ENCODE measurements around the gene SYT3. TPM values are rescaled to one million over a fixed set of nuclear protein-coding genes. Genes with fewer than 3 reads are reported as not detected.

Gene SYT3
- total and polyA plus RNA-seq, 3 donors from 2014 or later = 2.5 to 5.5 (median 3.3) TPM

DNA sequence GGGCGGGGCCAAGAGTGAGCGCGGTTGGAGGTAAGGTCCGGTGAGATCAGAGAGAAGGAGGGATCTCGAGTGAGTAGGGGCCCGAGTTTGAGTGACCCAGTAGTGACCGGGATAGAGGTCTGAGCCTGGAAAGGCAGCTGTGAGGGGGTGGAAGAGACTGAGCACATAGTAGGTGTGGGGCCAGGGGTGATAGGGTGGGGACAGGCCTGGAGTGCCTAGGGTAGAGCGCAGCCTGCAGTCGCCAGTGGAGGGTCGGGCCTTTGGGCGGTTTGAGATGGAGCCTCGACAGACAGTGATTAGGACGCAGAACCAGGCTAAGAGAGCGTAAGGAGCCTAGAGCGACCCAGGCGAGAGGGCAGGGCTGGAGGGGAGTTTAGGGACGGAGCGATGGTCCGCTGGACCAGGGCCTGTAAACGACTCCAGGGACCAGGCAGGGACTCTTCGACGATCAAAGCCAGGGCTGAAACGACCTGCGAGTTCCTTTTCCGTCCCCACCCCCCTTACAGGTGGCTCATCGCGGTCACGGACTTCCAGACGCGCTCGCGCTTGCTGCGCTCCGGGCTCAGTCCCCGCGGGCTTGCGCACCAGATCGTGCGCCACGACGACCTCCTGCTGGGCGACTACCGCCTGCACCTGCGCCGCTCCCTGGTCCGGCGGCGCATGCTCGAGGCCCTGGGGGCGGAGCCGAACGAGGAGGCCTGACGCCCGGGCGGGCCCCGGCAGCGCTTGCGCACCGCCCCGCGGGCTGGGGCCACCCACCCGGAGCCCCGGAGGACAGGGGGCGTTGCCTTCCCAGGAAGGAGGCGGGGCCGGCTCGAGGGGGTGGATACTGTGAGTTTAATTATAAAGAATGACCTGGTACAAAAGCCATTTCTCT, 19.0 kb upstream of the SYT3 start:
- peak overlapping the region; percentile 60 to 79 for H3K27ac ChIP-seq
- H3K9me3 ChIP-seq = no peaks in the 10 kb centered on the region
- no peaks in the 10 kb centered on the region for H3K36me3 ChIP-seq (ENCODE audit: low read depth, missing control alignments)
- 1 to 2% methylated on average over 48 to 67 of the region's 67 CpGs for WGBS, 2 donors
- peak overlapping the region; percentile 32 to 50 for H3K4me3 ChIP-seq
- TF ChIP-seq, protein P1, sequence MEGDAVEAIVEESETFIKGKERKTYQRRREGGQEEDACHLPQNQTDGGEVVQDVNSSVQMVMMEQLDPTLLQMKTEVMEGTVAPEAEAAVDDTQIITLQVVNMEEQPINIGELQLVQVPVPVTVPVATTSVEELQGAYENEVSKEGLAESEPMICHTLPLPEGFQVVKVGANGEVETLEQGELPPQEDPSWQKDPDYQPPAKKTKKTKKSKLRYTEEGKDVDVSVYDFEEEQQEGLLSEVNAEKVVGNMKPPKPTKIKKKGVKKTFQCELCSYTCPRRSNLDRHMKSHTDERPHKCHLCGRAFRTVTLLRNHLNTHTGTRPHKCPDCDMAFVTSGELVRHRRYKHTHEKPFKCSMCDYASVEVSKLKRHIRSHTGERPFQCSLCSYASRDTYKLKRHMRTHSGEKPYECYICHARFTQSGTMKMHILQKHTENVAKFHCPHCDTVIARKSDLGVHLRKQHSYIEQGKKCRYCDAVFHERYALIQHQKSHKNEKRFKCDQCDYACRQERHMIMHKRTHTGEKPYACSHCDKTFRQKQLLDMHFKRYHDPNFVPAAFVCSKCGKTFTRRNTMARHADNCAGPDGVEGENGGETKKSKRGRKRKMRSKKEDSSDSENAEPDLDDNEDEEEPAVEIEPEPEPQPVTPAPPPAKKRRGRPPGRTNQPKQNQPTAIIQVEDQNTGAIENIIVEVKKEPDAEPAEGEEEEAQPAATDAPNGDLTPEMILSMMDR (IDR thresholded peaks at IDR 0.05) = no peak
- TF ChIP-seq POLR2A (IDR thresholded peaks at IDR 0.05) = no peak
- peaks cover 5% of the 10 kb centered on the region for H3K4me1 ChIP-seq
- peak; percentile 83 for DNase-seq
- no peaks in the 10 kb centered on the region for H3K27me3 ChIP-seq
- intact Hi-C loops (cut with DNase I; ENCODE audit: low total_unique reads) = no loop called here

DNA sequence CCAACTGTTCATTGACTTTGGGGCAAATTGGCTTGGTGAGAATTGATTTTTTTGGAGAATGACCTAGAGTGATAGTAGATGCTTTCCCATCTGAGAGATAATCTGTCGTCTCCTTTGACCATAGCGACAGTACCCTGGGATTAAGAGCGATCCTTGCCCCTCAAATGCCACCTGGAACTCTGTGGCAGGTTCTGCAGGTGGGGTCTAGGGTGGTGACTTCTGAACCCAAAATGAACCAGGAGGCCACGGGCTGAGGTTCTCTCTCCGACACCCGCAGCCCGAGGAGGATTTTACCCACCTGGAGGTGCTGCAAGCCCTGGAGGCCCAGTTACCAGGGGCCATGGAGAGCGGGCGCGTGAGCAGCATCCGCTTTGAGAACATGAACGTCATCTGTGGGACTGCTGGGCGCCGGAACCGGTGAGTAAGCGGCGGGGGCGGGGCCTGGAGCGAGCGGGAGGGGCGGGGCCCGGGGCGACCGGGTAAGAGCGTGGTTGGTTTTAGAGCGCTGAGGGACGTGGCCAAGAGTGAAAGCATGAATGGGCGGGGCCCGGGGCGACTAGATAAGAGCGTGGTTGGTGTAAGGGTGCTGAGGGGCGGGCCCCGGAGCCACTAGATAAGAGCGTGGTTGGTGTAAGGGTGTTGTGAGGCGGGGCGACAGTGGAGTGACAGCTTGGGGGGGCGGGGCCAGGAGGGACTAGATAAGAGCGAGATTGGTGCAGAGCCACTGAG, 18.2 kb upstream of the SYT3 start:
- WGBS, 2 donors = 1 to 3% methylated on average over 38 of the region's 38 CpGs
- intact Hi-C loops (cut with DNase I; ENCODE audit: low total_unique reads) = no loop called here
- H3K27ac ChIP-seq = peak overlapping the region in 1 of 2 donors; percentile 79
- H3K36me3 ChIP-seq (ENCODE audit: low read depth, missing control alignments) = no peaks in the 10 kb centered on the region
- TF ChIP-seq POLR2A (IDR thresholded peaks at IDR 0.05) = no peak
- TF ChIP-seq, protein P1 (IDR thresholded peaks at IDR 0.05) = no peak
- no peaks in the 10 kb centered on the region for H3K27me3 ChIP-seq
- peaks cover 5% of the 10 kb centered on the region for H3K4me1 ChIP-seq
- peak; percentile 99 for DNase-seq
- H3K9me3 ChIP-seq = no peaks in the 10 kb centered on the region
- H3K4me3 ChIP-seq = peak overlapping the region; percentile 32 to 50

DNA sequence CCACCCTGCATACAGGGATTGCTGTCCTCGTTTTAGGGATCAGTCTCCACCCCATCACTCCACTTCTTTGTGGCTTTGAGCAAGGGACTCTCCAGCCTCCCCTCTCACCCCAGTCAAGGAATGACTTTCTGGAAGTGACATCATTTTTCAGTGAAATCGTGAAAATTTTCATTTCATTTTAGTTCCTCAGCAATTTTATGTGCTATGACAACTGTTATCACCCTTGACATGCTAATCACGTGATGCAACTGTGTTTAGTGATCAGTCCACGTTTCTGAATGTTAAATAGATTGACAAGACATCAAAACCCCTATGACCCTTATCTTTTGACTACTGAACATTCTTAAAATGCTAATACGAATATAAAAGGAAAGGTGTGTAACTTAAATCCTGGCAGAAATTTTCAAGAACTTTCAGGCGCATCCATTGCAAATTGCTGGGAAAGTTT, 17.6 kb upstream of the SYT3 start:
- Histone ChIP-seq H3K27me3 (no peaks in the 10 kb centered on the region), H3K27ac (no peak overlapping the region), H3K4me1 (peaks cover 5% of the 10 kb centered on the region), H3K4me3 (peak overlapping the region in 1 of 2 donors; percentile 50), H3K9me3 (no peaks in the 10 kb centered on the region), H3K36me3 (ENCODE audit: low read depth, missing control alignments) (no peaks in the 10 kb centered on the region)
- DNase-seq = no peak
- TF ChIP-seq, protein P1 (IDR thresholded peaks at IDR 0.05) = no peak
- TF ChIP-seq POLR2A (IDR thresholded peaks at IDR 0.05) = no peak
- intact Hi-C loops (cut with DNase I; ENCODE audit: low total_unique reads) = no loop called here
- WGBS, 2 donors = 42 to 45% methylated on average over 6 of the region's 6 CpGs

DNA sequence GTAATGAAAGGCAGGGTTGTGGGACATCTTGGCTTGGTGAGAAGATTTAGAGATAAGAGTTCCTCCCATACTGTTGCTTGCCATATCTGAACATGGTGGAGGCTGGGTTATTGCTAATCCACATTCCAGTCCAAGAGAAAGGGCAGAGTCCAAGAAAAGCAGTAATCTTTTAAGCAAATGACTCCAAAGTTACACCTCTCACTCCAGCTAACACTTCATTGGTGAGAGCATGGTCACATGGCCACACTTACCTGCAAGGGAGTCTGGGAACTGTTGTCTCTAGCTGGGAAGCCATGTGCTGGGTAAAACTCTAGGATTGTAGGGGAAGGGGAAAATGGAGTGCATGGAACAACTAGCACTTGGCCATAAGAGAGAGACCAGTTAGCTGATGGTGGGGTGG, 15.2 kb upstream of the SYT3 start:
- Histone ChIP-seq H3K27ac (no peak overlapping the region), H3K36me3 (ENCODE audit: low read depth, missing control alignments) (no peaks in the 10 kb centered on the region), H3K9me3 (no peaks in the 10 kb centered on the region), H3K4me3 (no peak overlapping the region), H3K4me1 (peaks cover 5% of the 10 kb centered on the region), H3K27me3 (no peaks in the 10 kb centered on the region)
- intact Hi-C loops (cut with DNase I; ENCODE audit: low total_unique reads) = no loop called here
- no peak for DNase-seq
- TF ChIP-seq POLR2A (IDR thresholded peaks at IDR 0.05) = no peak
- TF ChIP-seq, protein P1 (IDR thresholded peaks at IDR 0.05) = no peak
